Left lobe of liver (tissue), 2 donors: Measurements from ENCODE around the gene GMPS. TPM values are rescaled to one million over a fixed set of nuclear protein-coding genes. Genes with fewer than 3 reads are reported as not detected.
"Not testable (repeated sequence)": the region's sequence is repeated elsewhere in the genome, so short reads cannot be mapped to it uniquely, and the experiment has no call there.

Source experiments
- ATAC-seq: fragments of 200-7000 bp; cut with Tn5 transposase; one replicate; pipeline ENCODE4 v1.9.1; 2020; ENCODE audit warnings: mild to moderate bottlenecking, moderate library complexity
- DNase-seq: peaks from one replicate; pipeline ENCODE4 v3.0.0-alpha.2; 2020; ENCODE audit warnings: low spot score
- total RNA-seq: library from RNA; stranded (reverse); gene quantifications from one replicate; pipeline ENCODE4 v1.2.1, GENCODE V29; 2021
- donor health status: DM: no; HTN: no; CAD: no; lungs with moderate emphysema.
- donor health status: DM: no; HTN: yes; CAD: no.

Gene GMPS
- total RNA-seq, 1 donor from 2014 or later, result 14.6 TPM

GRCh38 chr3:155934230-155934629 lies 63.8 kb downstream of the GMPS start:
- ATAC-seq (no peak), DNase-seq (no peak)

GRCh38 chr3:155938409-155938808 lies 68.0 kb downstream of the GMPS start:
- ATAC-seq (no peak), DNase-seq (no peak)

GRCh38 chr3:155941354-155941753 lies 70.9 kb downstream of the GMPS start:
- DNase-seq, result no peak
- no peak for ATAC-seq

GRCh38 chr3:155944081-155944480 lies 73.6 kb downstream of the GMPS start:
- ATAC-seq (no peak), DNase-seq (no peak)

DNA sequence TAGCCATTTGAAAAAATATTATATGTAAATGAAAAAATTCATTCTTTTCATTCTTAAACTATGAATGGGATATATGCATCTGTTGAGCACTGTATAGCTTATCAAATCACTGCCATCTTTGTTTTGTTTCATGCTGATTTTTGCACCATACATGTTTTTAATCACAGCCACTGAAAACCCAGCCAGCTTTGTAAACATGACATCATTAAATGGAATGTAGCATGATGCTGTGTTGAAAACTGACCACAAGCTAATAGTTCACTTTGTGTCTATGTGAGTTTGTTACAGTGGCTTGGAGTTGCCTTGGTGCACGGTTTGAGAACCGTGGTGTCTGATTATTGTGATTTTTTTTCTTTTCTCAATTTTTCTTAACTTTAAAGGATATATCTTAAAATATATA lies 75.7 kb downstream of the GMPS start:
- DNase-seq (no peak), ATAC-seq (no peak)

DNA sequence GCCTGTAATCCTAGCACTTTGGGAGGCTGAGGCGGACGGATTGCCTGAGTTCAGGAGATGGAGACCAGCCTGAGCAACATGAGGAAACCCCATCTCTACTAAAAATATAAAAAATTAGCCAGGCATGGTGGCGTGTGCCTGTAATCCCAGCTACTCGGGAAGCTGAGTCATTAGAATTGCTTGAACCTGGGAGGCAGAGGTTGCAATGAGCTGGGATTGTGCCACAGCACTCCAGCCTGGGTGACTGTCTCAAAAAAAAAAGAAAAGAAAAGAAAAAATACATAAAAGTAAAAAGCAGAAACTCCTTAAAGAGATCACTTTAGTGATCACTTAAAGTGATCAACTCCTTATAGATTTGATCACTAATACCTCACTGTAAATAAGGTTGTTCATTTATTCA lies 78.0 kb downstream of the GMPS start:
- ATAC-seq (no peak), DNase-seq (no peak)

- ATAC-seq (peak; percentile 29), DNase-seq (no peak)
Observed at GRCh38 chr3:155949453-155950217, 79.2 kb downstream of the GMPS start.

DNA sequence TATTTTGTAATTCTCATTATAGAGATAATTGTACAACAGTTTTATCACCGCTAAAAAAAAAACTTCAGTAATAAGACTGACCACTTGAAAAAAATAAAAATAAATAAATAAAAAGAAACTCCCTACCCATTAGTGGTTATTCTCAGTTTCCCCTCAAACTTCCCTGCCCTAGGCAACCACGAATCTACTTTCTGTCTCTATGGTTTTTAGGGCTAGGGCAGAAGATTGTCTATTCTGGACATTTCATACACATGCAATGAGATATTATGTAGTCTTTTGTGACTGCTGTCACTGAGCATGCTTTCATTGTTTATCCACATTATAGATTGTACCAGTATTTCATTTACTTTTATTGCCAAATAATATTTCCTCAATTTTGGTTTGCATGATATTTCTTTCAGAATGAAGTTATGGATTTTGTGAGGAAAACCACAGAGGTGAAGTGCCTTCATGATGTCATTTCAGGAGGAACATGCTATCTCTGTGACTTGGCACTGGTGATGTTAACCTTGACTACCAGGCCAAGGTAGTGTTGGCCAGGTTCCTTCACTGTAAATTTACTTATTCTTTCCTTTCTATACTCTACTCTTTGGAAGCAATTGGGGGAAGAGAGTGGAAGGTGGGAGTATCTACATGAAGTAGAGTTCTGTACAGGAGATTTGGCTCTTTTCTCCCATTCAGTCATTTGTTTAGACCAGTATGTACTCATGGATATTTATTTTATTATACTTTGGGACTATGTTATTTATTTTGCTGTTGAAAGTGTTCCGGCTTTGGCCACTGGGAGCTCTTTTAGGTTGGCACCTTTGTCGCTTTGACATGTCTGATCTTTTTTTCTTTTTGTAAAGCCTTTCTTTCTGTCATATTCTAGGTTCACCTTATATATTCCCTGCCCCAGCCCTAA lies 86.3 kb downstream of the GMPS start:
- peak; percentile 49 for ATAC-seq

GRCh38 chr3:155957412-155957880 lies 87.0 kb downstream of the GMPS start:
- ATAC-seq (no peak), DNase-seq (no peak)

More for the DNA sequence above, 86.3 kb downstream of the GMPS start:
- DNase-seq, result no peak

DNA sequence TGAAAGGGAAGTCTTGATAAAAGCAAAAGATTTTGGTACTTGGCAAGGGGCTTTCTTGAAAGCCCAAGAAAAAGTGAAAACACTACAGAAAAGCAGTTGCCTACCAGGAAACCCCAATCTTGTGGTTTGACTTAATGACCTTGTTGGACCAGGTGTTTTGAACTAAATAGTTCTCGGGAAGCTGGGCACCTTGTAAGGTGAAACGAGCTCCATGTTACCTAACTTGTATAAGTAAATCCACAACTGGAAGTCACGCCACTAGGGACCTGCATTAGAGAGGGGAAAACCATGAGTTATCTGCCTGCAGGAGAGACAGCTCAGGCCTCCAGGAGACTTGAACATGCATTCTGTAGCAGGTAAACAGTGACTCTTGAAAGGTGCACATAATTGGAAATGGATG lies 88.2 kb downstream of the GMPS start:
- ATAC-seq (no peak), DNase-seq (no peak)

- no peak for ATAC-seq
- DNase-seq, result no peak
Observed at GRCh38 chr3:155960060-155960459, 89.6 kb downstream of the GMPS start.

- not testable (repeated sequence) for ATAC-seq, DNase-seq
Observed at GRCh38 chr3:155961044-155961443, 90.6 kb downstream of the GMPS start.

GRCh38 chr3:155963570-155963969 lies 93.1 kb downstream of the GMPS start:
- ATAC-seq, result no peak
- DNase-seq, result no peak

GRCh38 chr3:155970398-155970797 lies 99.9 kb downstream of the GMPS start:
- DNase-seq (no peak), ATAC-seq (no peak)

- DNase-seq (no peak), ATAC-seq (no peak)
Observed at GRCh38 chr3:155972885-155973584, 102.6 kb downstream of the GMPS start.

DNA sequence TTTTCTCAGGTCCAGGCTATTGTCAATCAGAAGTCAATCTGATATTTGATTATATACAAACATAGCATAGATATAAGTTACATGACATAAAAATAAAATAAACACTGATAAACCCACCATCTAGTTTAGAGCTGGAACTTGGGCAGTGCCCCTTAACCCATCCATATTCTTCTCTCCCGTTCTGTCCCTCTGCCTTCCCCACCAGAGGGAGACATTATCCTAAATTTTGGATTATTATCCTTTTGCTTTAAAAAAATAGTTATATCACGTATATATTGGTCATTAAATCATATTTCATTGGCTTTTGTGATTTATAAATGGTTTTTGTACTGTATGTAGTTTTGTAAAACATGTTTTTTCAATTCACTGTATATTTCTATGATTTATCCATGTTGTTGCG lies 107.9 kb downstream of the GMPS start:
- ATAC-seq (no peak), DNase-seq (no peak)

- no peak for DNase-seq
- ATAC-seq, result no peak
Observed at GRCh38 chr3:155979746-155980145, 109.3 kb downstream of the GMPS start.

- no peak for DNase-seq
Observed at GRCh38 chr3:155981669-155982068, 111.2 kb downstream of the GMPS start.

GRCh38 chr3:155983834-155984474 lies 113.5 kb downstream of the GMPS start:
- no peak for ATAC-seq
- no peak for DNase-seq

More at GRCh38 chr3:155981669-155982068, 111.2 kb downstream of the GMPS start:
- no peak for ATAC-seq

- ATAC-seq (no peak), DNase-seq (no peak)
Observed at GRCh38 chr3:155984791-155985417, 114.5 kb downstream of the GMPS start.
